ENCODE measurements around the gene CST4.

- TF ChIP-seq MAX (IDR thresholded peaks at IDR 0.05) = no peak
- TF ChIP-seq CREB1 (IDR thresholded peaks at IDR 0.05; ENCODE audit: low read depth) = no peak
- TF ChIP-seq RAD21 (IDR thresholded peaks at IDR 0.05; ENCODE audit: low read depth) = no peak
- TF ChIP-seq CEBPB (IDR thresholded peaks at IDR 0.05) = no peak
- TF ChIP-seq REST (IDR thresholded peaks at IDR 0.05; ENCODE audit: low read depth) = no peak
- no peak for TF ChIP-seq EP300 (IDR thresholded peaks at IDR 0.05; ENCODE audit: borderline replicate concordance)
- no peak for TF ChIP-seq NFIC (IDR thresholded peaks at IDR 0.05)
- no peak for TF ChIP-seq FOXM1 (IDR thresholded peaks at IDR 0.05; ENCODE audit: borderline replicate concordance, low read depth)
- no peak for TF ChIP-seq ZBTB7A (IDR thresholded peaks at IDR 0.05; ENCODE audit: low read depth)
Observed at GRCh38 chr20:23710771-23711170, 21.9 kb upstream of the CST4 start.
